Subcutaneous preadipocyte (primary cell): ENCODE data around the gene PEX12. TPM values are rescaled to one million over a fixed set of nuclear protein-coding genes. Genes with fewer than 3 reads are reported as not detected.

Experiments
- small RNA-seq: library from RNA; depleted of rRNA; stranded (forward); fragments of <200 nt; gene quantifications from one replicate; pipeline ENCODE3, GENCODE V24; 2012
- total RNA-seq: library from RNA; depleted of rRNA; stranded (reverse); fragments of >200 nt; gene quantifications from 2 replicates; pipeline ENCODE4 v1.2.3, GENCODE V29; 2012

Gene PEX12
- 5.9 and 7.8 TPM in 2 replicates for total RNA-seq

GRCh38 chr17:35578197-35578928, at the start of gene PEX12:
TSS of gene PEX12 (minus strand) at chr17:35578571. CDS start at chr17:35578021, 550 bp downstream.

GRCh38 chr17:35587074-35587961, 8.9 kb upstream of the PEX12 start, which contains the start of gene AP2B1:
TSS of gene AP2B1 (plus strand) at chr17:35587322. CDS start at chr17:35594031, 6,709 bp downstream.

GRCh38 chr17:35560703-35561102, 17.7 kb downstream of the PEX12 start, which contains the start of gene SLFN14:
TSS of gene SLFN14 (minus strand) at chr17:35560819. CDS start at chr17:35558062, 2,757 bp downstream.

GRCh38 chr17:35537601-35538141, 40.7 kb downstream of the PEX12 start, which contains the start of gene SLFN12L:
TSS of gene SLFN12L (minus strand) at chr17:35537678. CDS start at chr17:35522364, 15,314 bp downstream.

Small RNA genes within 50 kb of the gene (small RNA-seq; reads per million reads assigned to genes)
- gene AC004134.1: not detected
- gene AC015911.1: 0.08 reads per million
- 24.8 reads per million, percentile 97 among the genes with 10 or more reads in this experiment for gene SNORD7

Other genes starting within 250 kb of the PEX12 start
- gene SLFN11, start 204.9 kb downstream of the PEX12 start, total RNA-seq: 87.5 and 142 TPM in 2 replicates
- 14.7 and 18.4 TPM in 2 replicates for gene SLFN12, start 146.1 kb downstream of the PEX12 start, total RNA-seq
- gene SLFN13, start 129.8 kb downstream of the PEX12 start, total RNA-seq: 1.5 and 5.1 TPM in 2 replicates
- gene SLFN12L, start 40.9 kb downstream of the PEX12 start, total RNA-seq: under 0.01 and 0.37 TPM in 2 replicates
- gene SLFN14, start 17.8 kb downstream of the PEX12 start, total RNA-seq: not detected in 2 replicates
- 74.6 and 97.2 TPM in 2 replicates for gene AP2B1, start 8.8 kb upstream of the PEX12 start, total RNA-seq
- under 0.01 and 0.20 TPM in 2 replicates for gene RASL10B, start 153.1 kb upstream of the PEX12 start, total RNA-seq
- not detected in 2 replicates for gene GAS2L2, start 174.7 kb upstream of the PEX12 start, total RNA-seq
- gene C17orf50, start 182.3 kb upstream of the PEX12 start, total RNA-seq: not detected in 2 replicates
- 0.37 and 0.39 TPM in 2 replicates for gene MMP28, start 217.1 kb upstream of the PEX12 start, total RNA-seq
- gene TAF15, start 230.9 kb upstream of the PEX12 start, total RNA-seq: 39.7 and 61.2 TPM in 2 replicates